OCI-LY3 (cell line): ENCODE measurements around the gene RACGAP1.

Experiments
- EZH2phosphoT487 ChIP-seq: fragments of 200-600 bp; shearing (Covaris generic); IDR thresholded peaks from 2 replicates; pipeline ENCODE4 v1.6.1; 2018; ENCODE audit warnings: antibody characterized with exemption, mixed run types, low read depth
- TF ChIP-seq, protein P1 (sequence below): fragments of 200-600, 300-600 bp; sonication (generic); IDR thresholded peaks from 2 replicates; pipeline ENCODE4 v1.5.1; 2014; ENCODE audit warnings: antibody characterized with exemption, low read length, low read depth

DNA sequence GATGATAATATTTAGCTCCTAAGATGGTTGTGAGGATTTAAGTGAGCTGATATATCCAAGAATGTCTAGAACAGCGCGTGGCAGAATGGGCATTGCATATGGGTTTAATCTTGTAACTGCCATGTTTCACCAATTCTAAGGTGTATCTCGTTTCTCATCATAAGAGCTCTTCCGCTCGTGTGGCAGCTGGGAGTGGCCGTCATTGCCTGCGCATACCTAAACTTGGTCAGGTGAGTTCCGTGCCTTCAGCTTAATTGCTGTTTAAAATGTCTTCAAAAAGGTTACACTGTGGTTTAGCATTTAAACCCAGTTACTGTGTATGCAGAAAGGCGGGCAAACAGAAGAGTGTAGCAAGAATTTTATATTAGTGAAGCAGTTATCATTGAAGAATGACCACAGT is 79.2 kb downstream of the RACGAP1 start:
- TF ChIP-seq, protein P1, sequence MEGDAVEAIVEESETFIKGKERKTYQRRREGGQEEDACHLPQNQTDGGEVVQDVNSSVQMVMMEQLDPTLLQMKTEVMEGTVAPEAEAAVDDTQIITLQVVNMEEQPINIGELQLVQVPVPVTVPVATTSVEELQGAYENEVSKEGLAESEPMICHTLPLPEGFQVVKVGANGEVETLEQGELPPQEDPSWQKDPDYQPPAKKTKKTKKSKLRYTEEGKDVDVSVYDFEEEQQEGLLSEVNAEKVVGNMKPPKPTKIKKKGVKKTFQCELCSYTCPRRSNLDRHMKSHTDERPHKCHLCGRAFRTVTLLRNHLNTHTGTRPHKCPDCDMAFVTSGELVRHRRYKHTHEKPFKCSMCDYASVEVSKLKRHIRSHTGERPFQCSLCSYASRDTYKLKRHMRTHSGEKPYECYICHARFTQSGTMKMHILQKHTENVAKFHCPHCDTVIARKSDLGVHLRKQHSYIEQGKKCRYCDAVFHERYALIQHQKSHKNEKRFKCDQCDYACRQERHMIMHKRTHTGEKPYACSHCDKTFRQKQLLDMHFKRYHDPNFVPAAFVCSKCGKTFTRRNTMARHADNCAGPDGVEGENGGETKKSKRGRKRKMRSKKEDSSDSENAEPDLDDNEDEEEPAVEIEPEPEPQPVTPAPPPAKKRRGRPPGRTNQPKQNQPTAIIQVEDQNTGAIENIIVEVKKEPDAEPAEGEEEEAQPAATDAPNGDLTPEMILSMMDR = no peak
- TF ChIP-seq EZH2phosphoT487 = no peak
